Osteocyte (in vitro differentiated cells): ENCODE data around the gene CCSER1. TPM values are rescaled to one million over a fixed set of nuclear protein-coding genes. Genes with fewer than 3 reads are reported as not detected.
"Not testable (repeated sequence)": the region's sequence is repeated elsewhere in the genome, so short reads cannot be mapped to it uniquely, and the experiment has no call there.

ENCODE experiments used
- DNase-seq: peaks from one replicate; pipeline ENCODE4 v3.0.0; 2021; ENCODE audit warnings: mixed read lengths; ENCODE audit not compliant: unreplicated experiment; ENCODE audit errors: extremely low spot score
- H3K27ac Mint-ChIP-seq: one replicate; pipeline ENCODE4 v1.8.0; 2021; ENCODE audit warnings: mild to moderate bottlenecking, mixed read lengths; ENCODE audit not compliant: unreplicated experiment
- H3K27me3 Mint-ChIP-seq: one replicate; pipeline ENCODE4 v1.8.0; 2021; ENCODE audit warnings: mixed read lengths; ENCODE audit not compliant: unreplicated experiment
- H3K36me3 Mint-ChIP-seq: one replicate; pipeline ENCODE4 v1.8.0; 2021; ENCODE audit warnings: mixed read lengths; ENCODE audit not compliant: unreplicated experiment
- H3K4me1 Mint-ChIP-seq: one replicate; pipeline ENCODE4 v1.8.0; 2021; ENCODE audit warnings: mixed read lengths; ENCODE audit not compliant: unreplicated experiment
- H3K4me3 Mint-ChIP-seq: one replicate; pipeline ENCODE4 v1.8.0; 2021; ENCODE audit warnings: mild to moderate bottlenecking, moderate library complexity, mixed read lengths; ENCODE audit not compliant: unreplicated experiment
- H3K9me3 Mint-ChIP-seq: one replicate; pipeline ENCODE4 v1.8.0; 2021; ENCODE audit warnings: mixed read lengths; ENCODE audit not compliant: unreplicated experiment
- CTCF ChIP-seq: fragments of 200-600 bp; sonication (generic); IDR thresholded peaks from 2 replicates; pipeline ENCODE4 v1.5.0; 2021; ENCODE audit warnings: antibody characterized with exemption, mild to moderate bottlenecking, moderate library complexity
- total RNA-seq: library from RNA; stranded (reverse); gene quantifications from 2 replicates; pipeline ENCODE4 v1.2.1, GENCODE V29; 2021

CCSER1 gene
- total RNA-seq, 1 donor from 2014 or later = not detected

- H3K36me3 Mint-ChIP-seq = no peaks in the 10 kb centered on the region
- no peaks in the 10 kb centered on the region for H3K9me3 Mint-ChIP-seq
- H3K27me3 Mint-ChIP-seq = peaks cover 3% of the 10 kb centered on the region
- H3K27ac Mint-ChIP-seq = no peak overlapping the region
- no peak for DNase-seq
- no peak for TF ChIP-seq CTCF
- H3K4me1 Mint-ChIP-seq = peaks cover 7% of the 10 kb centered on the region
- H3K4me3 Mint-ChIP-seq = no peak overlapping the region
Observed at GRCh38 chr4:91267543-91267942, 1140.3 kb downstream of the CCSER1 start.

- H3K27me3 Mint-ChIP-seq, H3K4me3 Mint-ChIP-seq, DNase-seq, H3K9me3 Mint-ChIP-seq, H3K27ac Mint-ChIP-seq, H3K36me3 Mint-ChIP-seq, H3K4me1 Mint-ChIP-seq: not testable (repeated sequence)
Observed at GRCh38 chr4:91268481-91268880, 1141.3 kb downstream of the CCSER1 start.

- no peak overlapping the region for H3K4me3 Mint-ChIP-seq
- no peak for TF ChIP-seq CTCF
- peaks cover 7% of the 10 kb centered on the region for H3K4me1 Mint-ChIP-seq
- no peak for DNase-seq
- H3K27ac Mint-ChIP-seq = no peak overlapping the region
- H3K27me3 Mint-ChIP-seq = peaks cover 3% of the 10 kb centered on the region
- peaks cover 9% of the 10 kb centered on the region for H3K9me3 Mint-ChIP-seq
- H3K36me3 Mint-ChIP-seq = no peaks in the 10 kb centered on the region
Observed at GRCh38 chr4:91268913-91269312, 1141.7 kb downstream of the CCSER1 start.

- no peaks in the 10 kb centered on the region for H3K4me1 Mint-ChIP-seq
- H3K9me3 Mint-ChIP-seq = no peaks in the 10 kb centered on the region
- no peak for DNase-seq
- no peak for TF ChIP-seq CTCF
- H3K36me3 Mint-ChIP-seq = no peaks in the 10 kb centered on the region
- no peak overlapping the region for H3K27ac Mint-ChIP-seq
- no peak overlapping the region for H3K4me3 Mint-ChIP-seq
- peaks cover 3% of the 10 kb centered on the region for H3K27me3 Mint-ChIP-seq
Observed at GRCh38 chr4:91279899-91280298, 1152.7 kb downstream of the CCSER1 start.

- no peak for TF ChIP-seq CTCF
- no peaks in the 10 kb centered on the region for H3K4me1 Mint-ChIP-seq
- H3K27ac Mint-ChIP-seq = no peak overlapping the region
- H3K4me3 Mint-ChIP-seq = no peak overlapping the region
- no peaks in the 10 kb centered on the region for H3K36me3 Mint-ChIP-seq
- no peak for DNase-seq
- peaks cover 5% of the 10 kb centered on the region for H3K27me3 Mint-ChIP-seq
- no peaks in the 10 kb centered on the region for H3K9me3 Mint-ChIP-seq
Observed at GRCh38 chr4:91280551-91281290, 1153.5 kb downstream of the CCSER1 start.
